HEK293 (cell line): ENCODE measurements around the gene AGR2.

Experiments
- CTCF ChIA-PET: fragments of 350-600 bp; formaldehyde crosslinking; extraction: SDS; loops from one replicate; lab custom pipeline; 2021; ENCODE audit warnings: antibody characterized with exemption; lab: Yijun Ruan, JAX
- POLR2A ChIA-PET: fragments of 300-600 bp; formaldehyde crosslinking; extraction: SDS; loops from one replicate; lab custom pipeline; 2020; ENCODE audit warnings: antibody characterized with exemption, inconsistent platforms; lab: Yijun Ruan, JAX
- H3K27ac ChIP-seq: fragments of 200-500 bp; sonication (Bioruptor generic); 2 replicates; pipeline ENCODE4 v1.5.1; 2014; ENCODE audit warnings: low read depth, low read length, control low read depth, inconsistent platforms; ENCODE audit errors: extremely low read depth
- H3K36me3 ChIP-seq, 2 experiments: fragments of 200-500 bp in 1 of 2; sonication (Bioruptor generic) in 1 of 2; 1 replicate in 1 of 2; 2 replicates in 1 of 2; pipeline ENCODE4 v1.5.1; 2014 to 2017; ENCODE audit warnings: inconsistent platforms in 2 of 2, low read length in 2 of 2; ENCODE audit not compliant: control insufficient read depth in 2 of 2, insufficient read depth in 1 of 2
- H3K4me1 ChIP-seq: fragments of 200-500 bp; sonication (Bioruptor generic); 2 replicates; pipeline ENCODE4 v1.5.1; 2014; ENCODE audit warnings: mild to moderate bottlenecking, low read length, inconsistent platforms; ENCODE audit not compliant: control insufficient read depth, insufficient read depth
- H3K4me3 ChIP-seq: 2 replicates; pipeline ENCODE4 v1.5.1; 2011; ENCODE audit warnings: low read depth, mild to moderate bottlenecking, control low read depth, low read length, moderate library complexity
- H3K9me3 ChIP-seq: fragments of 200-500 bp; sonication (Bioruptor generic); 2 replicates; pipeline ENCODE4 v1.5.1; 2014; ENCODE audit warnings: low read depth, low read length, inconsistent platforms; ENCODE audit not compliant: control insufficient read depth, insufficient read depth
- BCL11A ChIP-seq: fragments of 450-650 bp; formaldehyde crosslinking; IDR thresholded peaks from 2 replicates; pipeline ENCODE4 v1.5.1; 2016; ENCODE audit warnings: low read depth, missing biosample characterization, missing genetic modification characterization
- KLF7 ChIP-seq: fragments of 450-650 bp; formaldehyde crosslinking; IDR thresholded peaks from 2 replicates; pipeline ENCODE4 v1.5.1; 2016; ENCODE audit warnings: missing biosample characterization, missing genetic modification characterization, borderline replicate concordance
- KLF8 ChIP-seq: fragments of 450-650 bp; formaldehyde crosslinking; IDR thresholded peaks from 2 replicates; pipeline ENCODE4 v1.5.1; 2016; ENCODE audit warnings: missing biosample characterization, missing genetic modification characterization
- MZF1 ChIP-seq: fragments of 450-650 bp; formaldehyde crosslinking; IDR thresholded peaks from 2 replicates; pipeline ENCODE4 v1.5.1; 2017; ENCODE audit warnings: missing biosample characterization, missing genetic modification characterization, borderline replicate concordance
- OVOL3 ChIP-seq: fragments of 450-650 bp; formaldehyde crosslinking; IDR thresholded peaks from 2 replicates; pipeline ENCODE4 v1.5.1; 2016; ENCODE audit warnings: missing biosample characterization, missing genetic modification characterization
- YY2 ChIP-seq: fragments of 450-650 bp; formaldehyde crosslinking; IDR thresholded peaks from 2 replicates; pipeline ENCODE4 v1.5.1; 2016; ENCODE audit warnings: missing biosample characterization, missing genetic modification characterization
- ZBTB1 ChIP-seq: fragments of 450-650 bp; formaldehyde crosslinking; IDR thresholded peaks from 2 replicates; pipeline ENCODE4 v1.5.1; 2016; ENCODE audit warnings: missing biosample characterization, missing genetic modification characterization
- ZBTB26 ChIP-seq: fragments of 450-650 bp; formaldehyde crosslinking; optimal IDR thresholded peaks from 2 replicates; pipeline ENCODE3; 2016; ENCODE audit warnings: missing biosample characterization, mild to moderate bottlenecking, missing genetic modification characterization
- ZBTB44 ChIP-seq: fragments of 450-650 bp; IDR thresholded peaks from 2 replicates; pipeline ENCODE4 v1.5.1; 2018; ENCODE audit warnings: missing biosample characterization, mild to moderate bottlenecking, missing genetic modification characterization
- ZBTB48 ChIP-seq: fragments of 450-650 bp; formaldehyde crosslinking; IDR thresholded peaks from 2 replicates; pipeline ENCODE4 v1.5.1; 2016; ENCODE audit warnings: missing biosample characterization, missing genetic modification characterization
- ZBTB49 ChIP-seq: fragments of 450-650 bp; formaldehyde crosslinking; IDR thresholded peaks from 2 replicates; pipeline ENCODE4 v1.5.1; 2016; ENCODE audit warnings: missing biosample characterization, missing genetic modification characterization, low read depth
- ZBTB7A ChIP-seq: fragments of 450-650 bp; formaldehyde crosslinking; IDR thresholded peaks from 2 replicates; pipeline ENCODE4 v1.5.1; 2016; ENCODE audit warnings: low read depth, missing biosample characterization, missing genetic modification characterization
- ZNF121 ChIP-seq: fragments of 450-650 bp; formaldehyde crosslinking; IDR thresholded peaks from 2 replicates; pipeline ENCODE4 v1.5.1; 2016; ENCODE audit warnings: missing biosample characterization, missing genetic modification characterization
- ZNF138 ChIP-seq: fragments of 450-650 bp; formaldehyde crosslinking; IDR thresholded peaks from 2 replicates; pipeline ENCODE4 v1.5.1; 2016; ENCODE audit warnings: missing biosample characterization, missing genetic modification characterization, borderline replicate concordance
- ZNF174 ChIP-seq: fragments of 450-650 bp; formaldehyde crosslinking; IDR thresholded peaks from 2 replicates; pipeline ENCODE4 v1.5.0; 2017; ENCODE audit warnings: missing biosample characterization, mild to moderate bottlenecking, missing genetic modification characterization
- ZNF2 ChIP-seq: fragments of 450-650 bp; formaldehyde crosslinking; IDR thresholded peaks from 2 replicates; pipeline ENCODE4 v1.5.1; 2016; ENCODE audit warnings: missing biosample characterization, missing genetic modification characterization
- ZNF335 ChIP-seq: fragments of 450-650 bp; formaldehyde crosslinking; conservative IDR thresholded peaks from 2 replicates; pipeline ENCODE4 v1.5.1; 2016; ENCODE audit warnings: missing biosample characterization, missing genetic modification characterization
- ZNF362 ChIP-seq: fragments of 450-650 bp; formaldehyde crosslinking; IDR thresholded peaks from 2 replicates; pipeline ENCODE4 v1.5.1; 2016; ENCODE audit warnings: missing biosample characterization, missing genetic modification characterization
- ZNF544 ChIP-seq: fragments of 450-650 bp; formaldehyde crosslinking; IDR thresholded peaks from 2 replicates; pipeline ENCODE4 v1.5.0; 2017; ENCODE audit warnings: missing biosample characterization, missing genetic modification characterization
- ZNF555 ChIP-seq: fragments of 450-650 bp; formaldehyde crosslinking; conservative IDR thresholded peaks from 2 replicates; pipeline ENCODE4 v1.5.1; 2017; ENCODE audit warnings: missing biosample characterization, mild to moderate bottlenecking, missing genetic modification characterization, inconsistent platforms
- ZNF596 ChIP-seq: fragments of 450-650 bp; IDR thresholded peaks from 2 replicates; pipeline ENCODE4 v1.5.0; 2018; ENCODE audit warnings: missing biosample characterization, mild to moderate bottlenecking, missing genetic modification characterization, moderate library complexity
- ZNF626 ChIP-seq: fragments of 450-650 bp; sonication (Bioruptor Pico); formaldehyde crosslinking; IDR thresholded peaks from 2 replicates; pipeline ENCODE4 v1.5.1; 2018; ENCODE audit warnings: missing biosample characterization, missing genetic modification characterization, inconsistent platforms
- ZNF639 ChIP-seq: fragments of 450-650 bp; formaldehyde crosslinking; IDR thresholded peaks from 2 replicates; pipeline ENCODE4 v1.5.1; 2016; ENCODE audit warnings: missing biosample characterization, missing genetic modification characterization
- ZNF768 ChIP-seq: fragments of 450-650 bp; formaldehyde crosslinking; IDR thresholded peaks from 2 replicates; pipeline ENCODE4 v1.5.1; 2018; ENCODE audit warnings: missing biosample characterization, mild to moderate bottlenecking, missing genetic modification characterization
- ZNF776 ChIP-seq: fragments of 450-650 bp; formaldehyde crosslinking; IDR thresholded peaks from 2 replicates; pipeline ENCODE4 v1.5.0; 2017; ENCODE audit warnings: missing biosample characterization, missing genetic modification characterization, borderline replicate concordance
- ZNF777 ChIP-seq: fragments of 450-650 bp; formaldehyde crosslinking; IDR thresholded peaks from 2 replicates; pipeline ENCODE4 v1.5.1; 2017; ENCODE audit warnings: missing biosample characterization, missing genetic modification characterization, borderline replicate concordance
- ZNF830 ChIP-seq: fragments of 450-650 bp; IDR thresholded peaks from 2 replicates; pipeline ENCODE4 v1.5.0; 2018; ENCODE audit warnings: missing biosample characterization, missing genetic modification characterization, low read depth, mild to moderate bottlenecking, moderate library complexity

The AGR2 gene

GRCh38 chr7:16785321-16785720 is 19.5 kb downstream of the AGR2 start (continued):
- TF ChIP-seq ZBTB7A (tag by site-specific recombination) (no peak), ZNF777 (no peak), ZBTB49 (tag by site-specific recombination) (no peak)

- H3K9me3 ChIP-seq = no peaks in the 10 kb centered on the region
- no peak overlapping the region for H3K4me3 ChIP-seq
- TF ChIP-seq ZNF362 (tag by site-specific recombination) (no peak), ZNF544 (tag by site-specific recombination) (no peak), OVOL3 (tag by site-specific recombination) (no peak), ZNF555 (no peak), KLF7 (no peak)
- CTCF ChIA-PET = interaction anchor here (0.5 to 1.4 kb wide), 2 partner anchors 111 to 155 kb away, joined by 3 read pairs; no protein-coding TSS in a partner anchor
- H3K27ac ChIP-seq = no peak overlapping the region
- no peaks in the 10 kb centered on the region for H3K36me3 ChIP-seq
- POLR2A ChIA-PET = interaction anchor here (1.5 kb wide), 1 partner anchor 135 kb away, joined by 4 read pairs; the partner anchor contains the start of genes ANKMY2 and BZW2
- no peaks in the 10 kb centered on the region for H3K4me1 ChIP-seq
Observed at GRCh38 chr7:16780596-16780995, 24.2 kb downstream of the AGR2 start.

- no peaks in the 10 kb centered on the region for H3K9me3 ChIP-seq
- TF ChIP-seq BCL11A (tag by site-specific recombination) (no peak), YY2 (tag by site-specific recombination) (no peak), ZBTB26 (no peak), ZNF626 (no peak), ZNF596 (tag by site-specific recombination) (no peak), ZNF174 (tag by site-specific recombination) (no peak), ZBTB1 (tag by site-specific recombination) (no peak), ZBTB44 (tag by site-specific recombination) (no peak), ZNF335 (no peak), MZF1 (tag by site-specific recombination) (no peak), ZBTB48 (tag by site-specific recombination) (no peak), ZNF121 (no peak), ZNF639 (no peak), KLF8 (no peak), ZNF830 (tag by site-specific recombination) (no peak), ZNF138 (tag by site-specific recombination) (no peak), ZNF2 (tag by site-specific recombination) (no peak), ZNF776 (no peak), ZNF768 (tag by site-specific recombination) (no peak)
- H3K4me3 ChIP-seq = no peak overlapping the region
- no peaks in the 10 kb centered on the region for H3K36me3 ChIP-seq
- CTCF ChIA-PET = interaction anchor here (0.6 kb wide), 1 partner anchor 604 kb away, joined by 3 read pairs; no protein-coding TSS in a partner anchor
- H3K27ac ChIP-seq = no peak overlapping the region
- POLR2A ChIA-PET = no interaction called here
- no peaks in the 10 kb centered on the region for H3K4me1 ChIP-seq
Observed at GRCh38 chr7:16779051-16779450, 25.7 kb downstream of the AGR2 start.
